Endothelial cell of umbilical vein (primary cell): ENCODE data around the gene ELK1. TPM values are rescaled to one million over a fixed set of nuclear protein-coding genes. Genes with fewer than 3 reads are reported as not detected.

Source experiments
- BruUV-seq: library from RNA; stranded (reverse); fragments of 400-500 nt; replicated peaks from 2 replicates; lab custom pipeline; 2021; lab: Mats Ljungman, UMichigan
- CTCF ChIA-PET: fragments of 300-600, 350-600 bp; sonication (Branson Sonifier 250); formaldehyde crosslinking; loops from one replicate; lab custom pipeline; 2021; ENCODE audit warnings: antibody characterized with exemption, inconsistent platforms; lab: Charles Lee
- POLR2A ChIA-PET: fragments of 300-600, 350-600 bp; sonication (Branson Sonifier 250); formaldehyde crosslinking; loops from one replicate; lab custom pipeline; 2021; ENCODE audit warnings: antibody characterized with exemption, inconsistent platforms; lab: Charles Lee
- DNase-seq: peaks from one replicate; pipeline ENCODE4 v3.0.0-alpha.2; 2011; ENCODE audit warnings: low read depth, low spot score
- FAIRE-seq: peaks from 2 replicates; lab custom pipeline; 2011; peaks lifted over from hg19 to GRCh38; lab: Jason Lieb, UNC
- H2AFZ ChIP-seq: 2 replicates; pipeline ENCODE4 v1.6.0; 2012; ENCODE audit warnings: low read depth, low read length, control low read depth, inconsistent platforms
- H3K27ac ChIP-seq: 2 replicates; pipeline ENCODE4 v1.5.1; 2011; ENCODE audit warnings: low read depth, mild to moderate bottlenecking, control low read depth, low read length, moderate library complexity; ENCODE audit not compliant: insufficient read depth
- H3K27me3 ChIP-seq, 2 experiments: 2 replicates each; pipeline versions ENCODE4 v1.6.0 to v1.6.1; 2011; ENCODE audit warnings: low read length in 2 of 2, mixed read lengths in 1 of 2; ENCODE audit not compliant: control insufficient read depth in 2 of 2, insufficient read depth in 2 of 2
- H3K36me3 ChIP-seq, 2 experiments: 2 replicates in 1 of 2; 3 replicates in 1 of 2; pipeline ENCODE4 v1.5.1; 2011; ENCODE audit warnings: low read length in 2 of 2, mild to moderate bottlenecking in 1 of 2, moderate library complexity in 1 of 2; ENCODE audit not compliant: control insufficient read depth in 2 of 2, insufficient read depth in 2 of 2; ENCODE audit errors: extremely low read depth in 1 of 2
- H3K4me1 ChIP-seq: 3 replicates; pipeline ENCODE4 v1.5.1; 2011; ENCODE audit warnings: mild to moderate bottlenecking, low read length; ENCODE audit not compliant: control insufficient read depth, insufficient read depth; ENCODE audit errors: extremely low read depth
- H3K4me2 ChIP-seq: 2 replicates; pipeline ENCODE4 v1.6.1; 2011; ENCODE audit warnings: low read length, control low read depth, mixed read lengths; ENCODE audit not compliant: insufficient read depth
- H3K4me3 ChIP-seq, 3 experiments: fragments of 200-600 bp in 1 of 3; sonication (generic), shearing (Covaris generic) in 1 of 3; replicated peaks in 1 of 3; 2 replicates each; pipeline ENCODE4 v1.5.1; 2011 to 2016; ENCODE audit warnings: control low read depth in 3 of 3, low read length in 3 of 3, mild to moderate bottlenecking in 2 of 3, inconsistent platforms in 1 of 3, low read depth in 1 of 3, moderate library complexity in 1 of 3; ENCODE audit not compliant: insufficient read depth in 1 of 3
- H3K79me2 ChIP-seq: 2 replicates; pipeline ENCODE4 v1.6.0; 2012; ENCODE audit warnings: low read length, inconsistent platforms; ENCODE audit not compliant: control insufficient read depth, insufficient read depth
- H3K9ac ChIP-seq: replicated peaks from 2 replicates; pipeline ENCODE3; 2011; ENCODE audit warnings: low read length, control low read depth; ENCODE audit not compliant: insufficient read depth; ENCODE audit errors: extremely low read depth
- H3K9me1 ChIP-seq: replicated peaks from 3 replicates; pipeline ENCODE4 v1.6.0; 2011; ENCODE audit warnings: mild to moderate bottlenecking, low read length; ENCODE audit not compliant: control insufficient read depth, insufficient read depth; ENCODE audit errors: extremely low read depth
- H3K9me3 ChIP-seq: replicated peaks from 2 replicates; pipeline ENCODE4 v1.5.1; 2012; ENCODE audit warnings: low read length, inconsistent platforms; ENCODE audit not compliant: control insufficient read depth, insufficient read depth
- H4K20me1 ChIP-seq: replicated peaks from 2 replicates; pipeline ENCODE3; 2011; ENCODE audit warnings: mild to moderate bottlenecking, low read length; ENCODE audit not compliant: control insufficient read depth, insufficient read depth; ENCODE audit errors: extremely low read depth
- EZH2 ChIP-seq: IDR thresholded peaks from 2 replicates; pipeline ENCODE4 v1.6.1; 2012; ENCODE audit warnings: borderline replicate concordance, low read depth, mild to moderate bottlenecking, moderate library complexity, low read length, inconsistent platforms; ENCODE audit not compliant: severe bottlenecking
- FOS ChIP-seq: IDR thresholded peaks from 2 replicates; pipeline ENCODE4 v1.6.1; 2011; ENCODE audit warnings: mild to moderate bottlenecking, low read length, moderate library complexity, borderline replicate concordance; ENCODE audit not compliant: insufficient read depth
- GATA2 ChIP-seq: IDR thresholded peaks from 2 replicates; pipeline ENCODE4 v1.7.0; 2011; ENCODE audit warnings: low read depth, mild to moderate bottlenecking, moderate library complexity, mixed read lengths, low read length; ENCODE audit not compliant: insufficient read length, insufficient read depth
- JUN ChIP-seq: IDR thresholded peaks from 2 replicates; pipeline ENCODE4 v1.6.1; 2011; ENCODE audit warnings: borderline replicate concordance, low read depth; ENCODE audit not compliant: insufficient read length, insufficient read depth
- MYC ChIP-seq: IDR thresholded peaks from one replicate; pipeline ENCODE4 v1.6.1; 2011; ENCODE audit warnings: mild to moderate bottlenecking, low read depth, low read length
- POLR2A ChIP-seq: IDR thresholded peaks from 2 replicates; pipeline ENCODE4 v1.6.1; 2012; ENCODE audit warnings: low read depth, mild to moderate bottlenecking, control low read depth, low read length
- POLR2AphosphoS5 ChIP-seq: IDR thresholded peaks from 2 replicates; pipeline ENCODE4 v1.6.1; 2012; ENCODE audit warnings: low read depth, mild to moderate bottlenecking, control low read depth, low read length, moderate library complexity; ENCODE audit not compliant: insufficient read depth
- dilution Hi-C: fragments of 300-500 bp; cut with MboI; formaldehyde crosslinking; loops from one replicate; pipeline ENCODE4 v1.15.0; 2019; ENCODE audit warnings: low sequenced_read_pairs; ENCODE audit not compliant: extremely low pct_ligation_motif_present
- intact Hi-C: fragments of 100-400 bp; cut with micrococcal nuclease; formaldehyde crosslinking; loops from one replicate; pipeline ENCODE4 v1.10.0; 2022
- polyA plus RNA-seq, 4 experiments: library from polyadenylated mRNA; depleted of rRNA in 3 of 4; stranded (reverse) in 3 of 4; unstranded in 1 of 4; fragments of >200 nt; gene quantifications; 2 replicates each; pipeline versions ENCODE4 v1.2.1 to v1.2.3, GENCODE V29; 2011 to 2012; ENCODE audit warnings: missing spikeins in 1 of 4
- total RNA-seq: library from RNA; stranded (reverse); gene quantifications from 2 replicates; pipeline ENCODE4 v1.2.3, GENCODE V29; 2021
- TF ChIP-seq, protein P1 (sequence below), 2 donors: IDR thresholded peaks; 1 replicate in 1 of 2; 2 replicates in 1 of 2; pipeline ENCODE4 v1.5.1; 2011; ENCODE audit warnings: low read length in 2 of 2, mild to moderate bottlenecking in 2 of 2, moderate library complexity in 2 of 2, control low read depth in 1 of 2, inconsistent platforms in 1 of 2, low read depth in 1 of 2; ENCODE audit not compliant: insufficient read depth in 1 of 2; ENCODE audit errors: extremely low read depth in 1 of 2
- TF ChIP-seq, protein P2 (sequence below): IDR thresholded peaks from 2 replicates; pipeline ENCODE4 v1.6.1; 2011; ENCODE audit not compliant: insufficient read depth, insufficient read length

ELK1 gene
- total and polyA plus RNA-seq, 2 donors (not counting 3 experiments of a cell fraction or from before 2014, with no cell fraction given) = 18.3 to 28.7 TPM

DNA sequence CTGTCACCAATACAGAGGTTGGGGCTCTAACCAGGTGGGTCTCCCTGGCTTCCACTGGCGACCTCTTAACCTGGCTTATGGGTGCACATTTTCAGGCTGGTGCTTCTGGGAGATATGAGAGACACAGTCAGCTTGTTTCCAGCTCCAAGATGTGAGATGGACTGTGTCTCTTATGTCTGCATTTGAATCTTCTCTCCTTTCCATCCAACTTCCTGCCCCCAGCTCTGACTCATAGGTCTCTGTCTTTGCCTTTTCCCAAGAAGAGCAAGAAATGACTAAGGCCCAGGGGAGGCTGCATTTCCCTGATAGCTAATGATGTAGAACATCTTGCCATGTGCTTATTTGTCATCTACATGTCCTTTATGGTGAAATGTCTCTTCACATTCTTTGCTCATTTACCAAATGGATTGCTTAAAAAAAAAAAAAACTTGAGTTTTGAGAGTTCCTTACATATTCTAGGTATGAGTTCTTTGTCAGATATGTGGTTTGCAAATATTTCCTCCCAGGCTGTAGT, 11.8 kb upstream of the ELK1 start:
- Histone ChIP-seq H3K27me3 (no peaks in the 10 kb centered on the region), H3K9me3 (no peaks in the 10 kb centered on the region), H3K9me1 (no peaks in the 10 kb centered on the region), H3K4me1 (peaks cover 5% of the 10 kb centered on the region), H3K9ac (no peak overlapping the region), H3K79me2 (peaks cover 4% of the 10 kb centered on the region), H3K36me3 (peaks cover 0 to 2% of the 10 kb centered on the region in 2 experiments), H3K27ac (no peak overlapping the region), H2AFZ (no peak overlapping the region), H4K20me1 (no peaks in the 10 kb centered on the region), H3K4me2 (no peak overlapping the region), H3K4me3 (no peak overlapping the region)
- no TSS peak for BruUV-seq
- no peak for FAIRE-seq
- ChIA-PET CTCF (interaction anchor here (1.2 kb wide), 1 partner anchor 365 kb away, joined by 3 read pairs; no protein-coding TSS in a partner anchor), POLR2A (no interaction called here)
- intact Hi-C loops = no loop called here
- no peak for DNase-seq
- dilution Hi-C loops = no loop called here
- TF ChIP-seq JUN = no peak
- no peak for TF ChIP-seq POLR2A
- TF ChIP-seq FOS = no peak
- TF ChIP-seq EZH2 = no peak
- TF ChIP-seq GATA2 = no peak
- TF ChIP-seq, protein P1, sequence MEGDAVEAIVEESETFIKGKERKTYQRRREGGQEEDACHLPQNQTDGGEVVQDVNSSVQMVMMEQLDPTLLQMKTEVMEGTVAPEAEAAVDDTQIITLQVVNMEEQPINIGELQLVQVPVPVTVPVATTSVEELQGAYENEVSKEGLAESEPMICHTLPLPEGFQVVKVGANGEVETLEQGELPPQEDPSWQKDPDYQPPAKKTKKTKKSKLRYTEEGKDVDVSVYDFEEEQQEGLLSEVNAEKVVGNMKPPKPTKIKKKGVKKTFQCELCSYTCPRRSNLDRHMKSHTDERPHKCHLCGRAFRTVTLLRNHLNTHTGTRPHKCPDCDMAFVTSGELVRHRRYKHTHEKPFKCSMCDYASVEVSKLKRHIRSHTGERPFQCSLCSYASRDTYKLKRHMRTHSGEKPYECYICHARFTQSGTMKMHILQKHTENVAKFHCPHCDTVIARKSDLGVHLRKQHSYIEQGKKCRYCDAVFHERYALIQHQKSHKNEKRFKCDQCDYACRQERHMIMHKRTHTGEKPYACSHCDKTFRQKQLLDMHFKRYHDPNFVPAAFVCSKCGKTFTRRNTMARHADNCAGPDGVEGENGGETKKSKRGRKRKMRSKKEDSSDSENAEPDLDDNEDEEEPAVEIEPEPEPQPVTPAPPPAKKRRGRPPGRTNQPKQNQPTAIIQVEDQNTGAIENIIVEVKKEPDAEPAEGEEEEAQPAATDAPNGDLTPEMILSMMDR (IDR thresholded peaks at IDR 0.05; ENCODE audit: extremely low read depth in 1 of 2, insufficient read depth in 1 of 2, low read depth in 1 of 2, low read length in 2 of 2) = no peak
- TF ChIP-seq MYC = no peak
- TF ChIP-seq POLR2AphosphoS5 = no peak
- TF ChIP-seq, protein P2, sequence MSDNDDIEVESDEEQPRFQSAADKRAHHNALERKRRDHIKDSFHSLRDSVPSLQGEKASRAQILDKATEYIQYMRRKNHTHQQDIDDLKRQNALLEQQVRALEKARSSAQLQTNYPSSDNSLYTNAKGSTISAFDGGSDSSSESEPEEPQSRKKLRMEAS = no peak
